GM19328 (cell line): ENCODE results near the gene C12orf50.
"Not testable (repeated sequence)": the region's sequence is repeated elsewhere in the genome, so short reads cannot be mapped to it uniquely, and the experiment has no call there.

ENCODE experiments used
- ATAC-seq: cut with Tn5 transposase; IDR thresholded peaks from one replicate; pipeline ENCODE4 v1.9.1; 2021; ENCODE audit warnings: mild to moderate bottlenecking, moderate library complexity; ENCODE audit not compliant: unreplicated experiment

The C12orf50 gene

GRCh38 chr12:87991483-87991882 is 37.7 kb downstream of the C12orf50 start:
- no peak for ATAC-seq

- ATAC-seq: no peak
These were observed 40.7 kb downstream of the C12orf50 start for GRCh38 chr12:87988534-87988933.

DNA sequence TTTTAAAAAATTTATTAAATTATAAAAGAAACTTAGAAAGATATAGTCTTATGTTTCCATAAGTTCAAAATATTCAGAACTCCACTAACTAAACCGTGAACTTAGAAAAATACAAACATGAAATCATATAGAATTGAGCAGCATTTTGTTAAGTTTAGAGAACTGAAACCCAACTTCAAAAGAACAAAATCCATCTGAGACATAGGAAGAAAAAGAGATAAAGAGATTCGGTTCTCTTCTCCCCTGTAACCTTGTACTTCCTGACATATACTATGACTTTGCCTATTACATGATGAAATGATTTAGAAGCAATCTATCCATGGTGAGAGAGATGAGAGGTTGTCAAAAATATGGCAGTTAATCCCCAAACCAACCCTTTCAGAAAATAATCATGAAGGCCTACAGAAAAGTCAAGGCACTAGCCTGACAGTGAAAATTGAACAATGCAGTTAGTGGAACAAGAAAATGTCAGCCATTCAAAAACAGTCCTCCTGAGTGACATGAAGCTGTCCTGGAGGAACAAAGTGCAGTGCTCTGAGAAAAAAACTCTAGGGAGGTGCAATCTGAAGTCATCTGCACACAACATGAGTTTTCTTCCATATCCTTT is 44.0 kb downstream of the C12orf50 start:
- no peak for ATAC-seq

DNA sequence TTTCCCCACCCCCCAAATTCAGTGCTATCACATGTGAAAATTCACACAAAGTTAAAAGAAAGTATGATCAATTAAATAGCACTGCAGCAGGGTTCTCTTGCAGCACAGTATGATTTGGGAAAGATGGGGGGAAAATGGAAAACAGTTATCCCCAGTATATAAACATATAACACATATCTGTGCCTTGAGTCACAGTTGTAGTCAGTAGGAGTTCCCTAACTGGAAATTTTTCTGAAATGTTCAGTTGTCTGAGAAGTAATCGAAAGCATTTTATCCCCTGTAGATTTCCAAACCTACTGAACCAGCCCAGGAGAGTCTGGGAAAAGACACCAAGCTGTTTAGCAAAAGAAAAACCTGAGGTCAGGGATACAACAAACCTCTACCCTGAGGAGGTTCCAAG is 47.0 kb downstream of the C12orf50 start:
- no peak for ATAC-seq

GRCh38 chr12:87981495-87981894 is 47.7 kb downstream of the C12orf50 start:
- no peak for ATAC-seq

DNA sequence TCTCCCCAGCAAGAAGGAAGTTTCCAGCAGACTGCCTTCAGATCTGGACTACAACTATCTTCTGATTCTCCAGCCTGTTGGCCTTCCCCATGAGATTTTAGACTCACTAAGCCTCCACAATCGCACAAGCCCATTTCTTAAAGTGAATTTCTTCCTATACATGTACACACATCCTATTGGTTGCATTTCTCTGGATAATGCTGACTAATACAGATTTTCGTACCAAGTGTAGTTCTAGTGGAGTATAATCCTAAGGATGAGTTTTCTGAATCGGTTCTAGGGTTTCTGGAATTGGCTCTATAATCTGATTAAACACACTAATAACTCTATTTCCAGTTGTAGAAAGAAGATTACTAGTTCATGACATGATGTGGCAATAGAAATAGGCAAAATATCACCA is 53.3 kb downstream of the C12orf50 start:
- no peak for ATAC-seq

DNA sequence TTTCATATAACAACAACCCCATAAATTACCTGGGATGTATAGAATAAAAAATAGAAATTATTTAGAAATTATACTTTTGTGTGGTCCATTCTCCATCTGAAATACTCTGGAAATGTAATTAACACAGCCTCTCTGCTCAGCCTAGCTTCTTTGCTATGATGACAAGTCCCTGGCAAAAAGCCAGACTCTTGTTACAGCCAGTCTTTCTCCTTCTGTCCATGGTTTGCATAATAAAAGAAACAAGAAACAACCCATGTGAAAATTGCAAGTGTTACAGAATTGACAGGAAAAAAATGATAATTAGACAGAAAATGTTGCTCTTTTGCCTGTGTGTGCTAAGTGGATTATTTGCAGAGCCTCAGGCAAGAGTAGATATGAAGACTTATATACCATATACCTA is 61.3 kb downstream of the C12orf50 start:
- no peak for ATAC-seq

DNA sequence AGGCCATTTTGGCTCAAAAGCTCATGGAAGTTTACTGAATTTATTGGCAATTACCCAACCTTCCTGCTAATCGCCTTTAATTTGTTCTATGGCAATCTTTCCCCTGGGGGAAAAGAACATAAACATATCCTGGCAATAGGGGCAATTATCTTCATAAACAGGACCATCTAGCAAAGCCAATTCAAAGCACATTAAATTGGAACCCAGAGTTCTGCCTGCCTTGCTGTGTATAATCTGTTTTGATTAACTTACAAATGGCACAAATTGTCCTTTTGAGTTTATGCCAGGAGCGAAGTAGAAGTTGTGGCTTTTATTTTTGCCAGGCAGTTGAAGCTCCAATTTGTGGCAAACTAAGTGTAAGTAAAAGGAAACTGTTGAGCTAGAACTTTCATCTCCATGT is 68.6 kb downstream of the C12orf50 start:
- no peak for ATAC-seq

- ATAC-seq: not testable (repeated sequence)
These were observed 75.2 kb downstream of the C12orf50 start for GRCh38 chr12:87954028-87954427.

- no peak for ATAC-seq
These were observed 75.8 kb downstream of the C12orf50 start for GRCh38 chr12:87953256-87953860.

GRCh38 chr12:87952850-87953249 is 76.4 kb downstream of the C12orf50 start:
- no peak for ATAC-seq

- no peak for ATAC-seq
These were observed 77.0 kb downstream of the C12orf50 start for GRCh38 chr12:87952223-87952622.

GRCh38 chr12:87943762-87944161 is 85.4 kb downstream of the C12orf50 start:
- ATAC-seq: no peak

DNA sequence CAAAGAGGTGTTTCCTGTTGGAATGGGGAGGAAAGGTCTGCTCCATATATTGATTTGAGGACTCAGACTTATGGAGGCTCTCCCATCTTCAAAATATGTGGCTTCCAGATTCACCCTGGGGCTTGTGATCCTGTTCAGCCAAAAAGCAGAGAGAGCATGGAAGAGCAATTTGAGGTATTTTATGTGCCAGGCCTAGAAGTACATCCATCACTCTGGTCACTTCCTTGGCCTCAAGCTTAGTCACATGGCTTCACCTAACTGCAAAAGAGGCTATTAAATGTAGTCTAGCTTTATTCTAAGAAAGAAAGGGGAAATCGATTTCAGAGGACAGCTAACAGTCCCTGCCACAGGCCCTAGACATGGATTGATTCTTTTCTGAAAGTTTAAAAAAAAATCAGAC is 86.2 kb downstream of the C12orf50 start:
- no peak for ATAC-seq

- no peak for ATAC-seq
These were observed 90.0 kb downstream of the C12orf50 start for GRCh38 chr12:87939182-87939581.

DNA sequence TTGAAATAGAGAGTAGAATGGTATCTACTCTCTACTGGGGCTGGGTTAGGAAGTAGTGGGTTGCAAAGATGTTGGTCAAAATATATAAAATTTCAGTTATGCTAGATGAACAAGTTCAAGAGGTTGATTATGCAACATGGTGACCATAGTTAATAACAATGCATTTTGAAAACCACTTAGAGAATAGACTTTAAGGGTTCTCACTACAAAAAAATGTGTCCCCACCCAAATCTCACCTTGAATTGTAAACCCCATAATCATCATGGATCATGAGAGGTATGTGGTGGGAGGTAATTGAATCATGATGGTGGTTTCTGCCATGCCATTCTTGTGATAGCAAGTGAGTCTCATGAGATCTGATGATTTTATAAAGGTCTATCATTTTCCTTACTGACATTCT is 94.0 kb downstream of the C12orf50 start:
- no peak for ATAC-seq

DNA sequence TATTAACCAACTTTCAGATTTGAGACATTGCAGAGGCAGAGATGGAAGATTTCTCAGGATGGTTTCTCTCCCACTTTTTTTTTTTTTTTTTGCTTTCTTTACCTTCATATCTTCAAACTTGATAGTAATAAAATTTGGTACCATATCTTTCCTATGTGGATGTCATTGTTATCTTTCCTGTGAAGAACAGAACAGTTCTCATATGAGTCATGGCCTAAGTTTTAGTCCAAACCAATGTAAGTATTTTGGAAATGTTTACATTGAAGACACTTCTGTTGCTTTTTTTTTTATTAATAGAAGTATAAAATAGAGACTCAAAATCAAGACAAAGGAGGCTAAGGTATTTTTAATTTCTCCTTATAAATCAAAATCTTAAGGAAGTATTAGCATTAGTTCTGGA is 95.2 kb downstream of the C12orf50 start:
- no peak for ATAC-seq

DNA sequence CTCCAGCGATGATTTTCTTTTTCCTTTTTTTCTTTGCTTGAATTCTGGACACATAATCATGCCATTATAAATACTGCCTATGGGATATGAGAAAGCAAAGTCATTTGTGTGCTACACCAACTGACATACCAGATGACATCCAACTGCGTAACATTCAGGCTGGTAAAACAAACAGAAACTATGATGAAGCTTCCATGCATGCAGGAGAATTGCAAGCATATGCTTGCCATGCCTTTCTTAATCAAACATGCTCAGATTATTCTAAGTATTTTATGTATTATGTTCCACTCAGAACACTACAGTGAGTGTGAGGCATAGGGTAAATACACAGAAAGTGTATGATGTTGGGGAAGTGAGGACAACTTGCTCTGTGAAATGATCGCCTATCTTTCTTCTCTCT is 97.4 kb downstream of the C12orf50 start:
- ATAC-seq: no peak

DNA sequence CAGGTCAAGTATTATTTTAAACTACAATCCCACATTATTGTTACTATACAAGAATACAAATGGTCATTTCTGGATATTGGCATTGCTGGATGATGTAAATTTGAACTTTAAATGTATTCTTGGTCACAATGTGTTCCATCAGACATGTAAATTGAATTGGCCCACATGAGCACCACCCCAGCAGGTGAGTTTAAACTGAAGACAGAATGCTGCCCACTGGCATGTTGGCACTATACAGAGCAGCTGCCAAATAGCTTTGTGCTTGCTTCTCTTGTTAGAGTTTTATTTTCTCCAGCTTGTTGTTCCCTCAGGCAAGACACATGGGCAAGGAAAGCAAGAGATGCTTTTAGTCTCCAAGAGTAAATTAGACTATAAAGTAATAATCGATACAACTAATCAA is 98.6 kb downstream of the C12orf50 start:
- no peak for ATAC-seq
